H1 (cell line): ENCODE measurements around the gene CHCHD3. TPM values are rescaled to one million over a fixed set of nuclear protein-coding genes. Genes with fewer than 3 reads are reported as not detected.

Experiments used
- CHD2 ChIP-seq: IDR thresholded peaks from 2 replicates; pipeline ENCODE4 v1.6.1; 2012; ENCODE audit warnings: low read length, improper control_type of control experiment
- EP300 ChIP-seq, 2 experiments: IDR thresholded peaks; 1 replicate in 1 of 2; 2 replicates in 1 of 2; pipeline ENCODE4 v1.6.1; 2011 to 2012; ENCODE audit warnings: low read depth in 2 of 2, low read length in 2 of 2, mild to moderate bottlenecking in 2 of 2, borderline replicate concordance in 1 of 2, inconsistent platforms in 1 of 2, moderate library complexity in 1 of 2
- SUZ12 ChIP-seq: fragments of 200-600 bp; sonication (generic); IDR thresholded peaks from 2 replicates; pipeline ENCODE4 v1.6.1; 2012; ENCODE audit warnings: mild to moderate bottlenecking, inconsistent platforms, low read length, moderate library complexity, mixed read lengths
- polyA plus RNA-seq, 7 experiments: library from polyadenylated mRNA; depleted of rRNA in 3 of 7; stranded (reverse) in 5 of 7; unstranded in 2 of 7; fragments of >200 nt in 5 of 7; fragments of 200-250 nt in 2 of 7; gene quantifications; 1 replicate in 5 of 7; 2 replicates in 1 of 7; 4 replicates in 1 of 7; pipeline versions ENCODE4 v1.2.1 to v1.2.3, GENCODE V29; 2011 to 2013; ENCODE audit warnings: missing spikeins in 2 of 7, mixed read lengths in 2 of 7
- total RNA-seq: library from RNA; stranded (reverse); fragmentation: NEBNext Ultra II Directional; extraction: Animal tissue kit (Norgen Biotek cat#: 25700); gene quantifications from 2 replicates; pipeline ENCODE4 v1.2.1, GENCODE V29; 2021

The CHCHD3 gene
- total and polyA plus RNA-seq, 2 of the 8 experiments (the other 6 are each of a cell fraction or from before 2014, with no cell fraction given) = 42.9 to 137 TPM

DNA sequence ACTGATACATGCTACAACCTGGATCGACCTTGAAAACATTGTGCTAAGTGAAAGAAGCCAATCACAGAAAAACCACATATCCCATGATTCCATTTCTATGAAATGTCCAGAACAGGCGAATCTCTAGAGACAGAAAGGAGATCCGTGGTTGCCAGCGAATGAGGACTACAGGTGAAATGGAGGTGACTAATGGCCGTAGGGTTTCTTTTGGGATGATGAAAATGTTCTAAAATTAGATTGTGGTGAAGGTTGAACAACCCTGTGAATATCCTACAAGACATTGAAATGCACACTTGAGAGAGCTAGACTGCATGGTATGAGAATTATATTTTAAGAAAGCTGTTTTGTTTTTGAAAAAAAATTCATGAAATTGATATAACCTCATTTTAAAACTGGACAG is 317.1 kb downstream of the CHCHD3 start (continued):
- TF ChIP-seq EP300 (IDR thresholded peaks at IDR 0.05; ENCODE audit: borderline replicate concordance in 1 of 2, low read depth in 2 of 2, low read length in 2 of 2) (no peak), SUZ12 (no peak), CHD2 (no peak)
- TF ChIP-seq, all 59 proteins: peak for 0
